DOHH2 (cell line): ENCODE data around the gene BBX.

Source experiments
- EZH2phosphoT487 ChIP-seq: fragments of 200-600 bp; sonication (generic); IDR thresholded peaks from 2 replicates; pipeline ENCODE4 v1.6.1; 2017; ENCODE audit warnings: borderline replicate concordance, mild to moderate bottlenecking, antibody characterized with exemption, low read length, moderate library complexity, mixed read lengths
- TF ChIP-seq, protein P1 (sequence below): fragments of 200-600 bp; sonication (generic); IDR thresholded peaks from one replicate; pipeline ENCODE4 v1.5.1; 2014; ENCODE audit warnings: antibody characterized with exemption, mild to moderate bottlenecking, low read depth, low read length; ENCODE audit not compliant: poor library complexity, severe bottlenecking

DNA sequence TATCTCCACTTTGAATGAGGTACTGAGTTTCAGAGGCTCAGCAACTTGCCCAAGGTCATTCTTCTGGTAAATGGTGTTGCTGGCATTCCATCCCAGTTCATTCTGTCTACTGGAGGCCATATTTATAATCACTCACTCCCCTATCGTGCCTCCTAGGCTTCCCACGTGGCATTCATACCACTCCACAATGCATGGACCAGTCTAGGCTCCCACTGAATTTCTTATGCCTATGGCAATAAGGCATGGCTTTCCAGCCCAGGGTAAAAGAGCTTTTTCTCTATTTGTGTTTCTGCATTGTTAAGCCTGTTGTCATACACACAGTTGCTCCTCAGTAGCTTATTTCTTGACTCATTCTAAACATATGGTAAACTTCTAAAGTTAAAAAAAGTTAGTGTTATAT lies 19.9 kb downstream of the BBX start:
- TF ChIP-seq, protein P1, sequence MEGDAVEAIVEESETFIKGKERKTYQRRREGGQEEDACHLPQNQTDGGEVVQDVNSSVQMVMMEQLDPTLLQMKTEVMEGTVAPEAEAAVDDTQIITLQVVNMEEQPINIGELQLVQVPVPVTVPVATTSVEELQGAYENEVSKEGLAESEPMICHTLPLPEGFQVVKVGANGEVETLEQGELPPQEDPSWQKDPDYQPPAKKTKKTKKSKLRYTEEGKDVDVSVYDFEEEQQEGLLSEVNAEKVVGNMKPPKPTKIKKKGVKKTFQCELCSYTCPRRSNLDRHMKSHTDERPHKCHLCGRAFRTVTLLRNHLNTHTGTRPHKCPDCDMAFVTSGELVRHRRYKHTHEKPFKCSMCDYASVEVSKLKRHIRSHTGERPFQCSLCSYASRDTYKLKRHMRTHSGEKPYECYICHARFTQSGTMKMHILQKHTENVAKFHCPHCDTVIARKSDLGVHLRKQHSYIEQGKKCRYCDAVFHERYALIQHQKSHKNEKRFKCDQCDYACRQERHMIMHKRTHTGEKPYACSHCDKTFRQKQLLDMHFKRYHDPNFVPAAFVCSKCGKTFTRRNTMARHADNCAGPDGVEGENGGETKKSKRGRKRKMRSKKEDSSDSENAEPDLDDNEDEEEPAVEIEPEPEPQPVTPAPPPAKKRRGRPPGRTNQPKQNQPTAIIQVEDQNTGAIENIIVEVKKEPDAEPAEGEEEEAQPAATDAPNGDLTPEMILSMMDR = no peak
- no peak for TF ChIP-seq EZH2phosphoT487
